Stimulated activated effector memory CD8-positive, alpha-beta T cell treated with anti-CD3 and anti-CD28 coated beads, Interleukin-12 subunit alpha, Interleukin-12 subunit beta, amount 100 ng/mL, for 72 hours (primary cell): ENCODE measurements around the gene COX19.
"Not testable (repeated sequence)": the region's sequence is repeated elsewhere in the genome, so short reads cannot be mapped to it uniquely, and the experiment has no call there.

ENCODE experiments used
- ATAC-seq: fragments of 150-1000 bp; cut with Tn5 transposase; 2 replicates; pipeline ENCODE4 v1.10.0; 2021
- DNase-seq, 2 donors: peaks; one replicate each; pipeline ENCODE4 v3.0.0; 2021 to 2022; ENCODE audit warnings: low spot score in 2 of 2
- H3K27ac Mint-ChIP-seq: one replicate; pipeline ENCODE4 v1.8.0; 2022; ENCODE audit warnings: mild to moderate bottlenecking, mixed read lengths
- H3K36me3 Mint-ChIP-seq: one replicate; pipeline ENCODE4 v1.8.0; 2022; ENCODE audit warnings: mild to moderate bottlenecking, mixed read lengths
- H3K4me1 Mint-ChIP-seq: one replicate; pipeline ENCODE4 v1.8.0; 2022; ENCODE audit warnings: mixed read lengths
- H3K4me3 Mint-ChIP-seq: one replicate; pipeline ENCODE4 v1.8.0; 2022; ENCODE audit warnings: mild to moderate bottlenecking, mixed read lengths
- H3K9me3 Mint-ChIP-seq: one replicate; pipeline ENCODE4 v1.8.0; 2022; ENCODE audit warnings: mixed read lengths

The COX19 gene

GRCh38 chr7:925601-926000, 49.7 kb downstream of the COX19 start:
- Mint-ChIP-seq H3K9me3 (no peaks in the 10 kb centered on the region), H3K36me3 (peaks cover 55% of the 10 kb centered on the region), H3K4me1 (peaks cover 89% of the 10 kb centered on the region), H3K27ac (peak overlapping the region; percentile 78), H3K4me3 (peak overlapping the region; percentile 83)
- ATAC-seq = peak; percentile 58
- DNase-seq = peak; percentile 60 to 85

- H3K27ac Mint-ChIP-seq = peak overlapping the region; percentile 83
- peak; percentile 60 to 87 for DNase-seq
These were observed 50.7 kb downstream of the COX19 start for GRCh38 chr7:924541-925231.

GRCh38 chr7:924042-924441, 51.3 kb downstream of the COX19 start:
- DNase-seq, H3K9me3 Mint-ChIP-seq, ATAC-seq: not testable (repeated sequence)
- peaks cover 86% of the 10 kb centered on the region for H3K4me1 Mint-ChIP-seq
- H3K27ac Mint-ChIP-seq = peak overlapping the region; percentile 83
- peak overlapping the region; percentile 83 for H3K4me3 Mint-ChIP-seq
- peaks cover 41% of the 10 kb centered on the region for H3K36me3 Mint-ChIP-seq

More at GRCh38 chr7:924541-925231, 50.7 kb downstream of the COX19 start:
- ATAC-seq = peak; percentile 67
- Mint-ChIP-seq H3K36me3 (peaks cover 47% of the 10 kb centered on the region), H3K4me3 (peak overlapping the region; percentile 83), H3K4me1 (peaks cover 86% of the 10 kb centered on the region), H3K9me3 (no peaks in the 10 kb centered on the region)

- peak; percentile 87 for ATAC-seq
- peak overlapping the region; percentile 96 for H3K27ac Mint-ChIP-seq
- peaks cover 38% of the 10 kb centered on the region for H3K36me3 Mint-ChIP-seq
- DNase-seq = peak; percentile 76 to 94
- H3K4me3 Mint-ChIP-seq = peak overlapping the region; percentile 83
- H3K9me3 Mint-ChIP-seq = no peaks in the 10 kb centered on the region
- H3K4me1 Mint-ChIP-seq = peaks cover 79% of the 10 kb centered on the region
These were observed 52.0 kb downstream of the COX19 start for GRCh38 chr7:923108-924041.

- peak; percentile 0 for ATAC-seq
- H3K4me3 Mint-ChIP-seq = peak overlapping the region; percentile 83
- H3K9me3 Mint-ChIP-seq = no peaks in the 10 kb centered on the region
- H3K36me3 Mint-ChIP-seq = peaks cover 39% of the 10 kb centered on the region
- peak in 1 of 2 donors; percentile 74 for DNase-seq
- peak overlapping the region; percentile 96 for H3K27ac Mint-ChIP-seq
- peaks cover 72% of the 10 kb centered on the region for H3K4me1 Mint-ChIP-seq
These were observed 52.8 kb downstream of the COX19 start for GRCh38 chr7:922334-923107.

- Mint-ChIP-seq H3K36me3 (peaks cover 39% of the 10 kb centered on the region), H3K9me3 (no peaks in the 10 kb centered on the region), H3K27ac (peak overlapping the region; percentile 96), H3K4me1 (peaks cover 65% of the 10 kb centered on the region), H3K4me3 (peak overlapping the region; percentile 83)
- no peak for DNase-seq
- ATAC-seq = no peak
These were observed 53.6 kb downstream of the COX19 start for GRCh38 chr7:921581-922333.

- H3K4me1 Mint-ChIP-seq = peaks cover 66% of the 10 kb centered on the region
- H3K27ac Mint-ChIP-seq = peak overlapping the region; percentile 96
These were observed 54.3 kb downstream of the COX19 start for GRCh38 chr7:921071-921461.

GRCh38 chr7:920351-921070, 54.8 kb downstream of the COX19 start:
- ATAC-seq = no peak
- DNase-seq = no peak
- no peaks in the 10 kb centered on the region for H3K9me3 Mint-ChIP-seq
- peak overlapping the region; percentile 83 for H3K4me3 Mint-ChIP-seq
- H3K4me1 Mint-ChIP-seq = peaks cover 66% of the 10 kb centered on the region
- peaks cover 39% of the 10 kb centered on the region for H3K36me3 Mint-ChIP-seq
- peak overlapping the region; percentile 96 for H3K27ac Mint-ChIP-seq

More at GRCh38 chr7:921071-921461, 54.3 kb downstream of the COX19 start:
- Mint-ChIP-seq H3K9me3 (no peaks in the 10 kb centered on the region), H3K4me3 (peak overlapping the region; percentile 83), H3K36me3 (peaks cover 39% of the 10 kb centered on the region)
- DNase-seq = no peak
- ATAC-seq = no peak

- peaks cover 62% of the 10 kb centered on the region for H3K4me1 Mint-ChIP-seq
- H3K36me3 Mint-ChIP-seq = peaks cover 39% of the 10 kb centered on the region
- H3K4me3 Mint-ChIP-seq = no peak overlapping the region
- H3K27ac Mint-ChIP-seq = peak overlapping the region; percentile 84
- no peak for DNase-seq
- no peaks in the 10 kb centered on the region for H3K9me3 Mint-ChIP-seq
- no peak for ATAC-seq
These were observed 55.4 kb downstream of the COX19 start for GRCh38 chr7:919924-920341.

GRCh38 chr7:919114-919442, 56.3 kb downstream of the COX19 start:
- no peaks in the 10 kb centered on the region for H3K9me3 Mint-ChIP-seq
- H3K4me1 Mint-ChIP-seq = peaks cover 54% of the 10 kb centered on the region
- DNase-seq = no peak
- H3K4me3 Mint-ChIP-seq = no peak overlapping the region
- no peak for ATAC-seq
- H3K27ac Mint-ChIP-seq = peak overlapping the region; percentile 84
- peaks cover 31% of the 10 kb centered on the region for H3K36me3 Mint-ChIP-seq

GRCh38 chr7:918441-919113, 56.8 kb downstream of the COX19 start:
- Mint-ChIP-seq H3K9me3 (no peaks in the 10 kb centered on the region), H3K36me3 (peaks cover 31% of the 10 kb centered on the region)
- DNase-seq = no peak

GRCh38 chr7:918118-918425, 57.3 kb downstream of the COX19 start:
- Mint-ChIP-seq H3K9me3 (no peaks in the 10 kb centered on the region), H3K4me1 (peaks cover 48% of the 10 kb centered on the region), H3K4me3 (no peak overlapping the region), H3K36me3 (peaks cover 26% of the 10 kb centered on the region), H3K27ac (no peak overlapping the region)
- DNase-seq (no peak), ATAC-seq (no peak)

More at GRCh38 chr7:918441-919113, 56.8 kb downstream of the COX19 start:
- Mint-ChIP-seq H3K4me3 (no peak overlapping the region), H3K27ac (no peak overlapping the region), H3K4me1 (peaks cover 53% of the 10 kb centered on the region)
- no peak for ATAC-seq

- no peak overlapping the region for H3K4me3 Mint-ChIP-seq
- peaks cover 20% of the 10 kb centered on the region for H3K36me3 Mint-ChIP-seq
- no peaks in the 10 kb centered on the region for H3K9me3 Mint-ChIP-seq
- ATAC-seq (no peak), DNase-seq (no peak)
- H3K27ac Mint-ChIP-seq = no peak overlapping the region
- H3K4me1 Mint-ChIP-seq = peaks cover 42% of the 10 kb centered on the region
These were observed 57.9 kb downstream of the COX19 start for GRCh38 chr7:917255-918117.
